GM12801 (cell line): ENCODE data around the gene EGF.

Experiments
- TF ChIP-seq, protein P1 (sequence below): IDR thresholded peaks from one replicate; pipeline ENCODE4 v1.5.1; 2011; ENCODE audit warnings: control low read depth; ENCODE audit not compliant: insufficient read length; ENCODE audit errors: extremely low read depth

EGF gene

DNA sequence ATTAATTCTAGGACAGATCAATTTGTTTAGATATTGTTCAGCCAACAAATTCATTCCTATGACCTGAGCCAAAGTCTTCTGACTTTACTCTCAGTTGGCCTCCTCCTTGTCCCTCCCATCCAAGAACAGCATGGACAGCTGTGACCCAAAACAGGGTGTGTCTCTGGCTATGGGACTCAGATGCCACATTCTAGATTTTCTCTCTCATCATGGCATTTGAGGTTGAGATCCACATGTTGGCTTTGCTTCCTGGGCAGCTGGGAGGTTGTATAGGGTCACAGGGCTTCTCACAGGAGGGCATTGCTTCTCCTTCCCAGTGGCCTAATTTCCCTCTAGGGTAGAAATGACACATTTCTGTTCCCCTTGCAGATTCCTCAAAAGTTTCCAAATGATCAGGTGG is 22.6 kb upstream of the EGF start:
- TF ChIP-seq, protein P1, sequence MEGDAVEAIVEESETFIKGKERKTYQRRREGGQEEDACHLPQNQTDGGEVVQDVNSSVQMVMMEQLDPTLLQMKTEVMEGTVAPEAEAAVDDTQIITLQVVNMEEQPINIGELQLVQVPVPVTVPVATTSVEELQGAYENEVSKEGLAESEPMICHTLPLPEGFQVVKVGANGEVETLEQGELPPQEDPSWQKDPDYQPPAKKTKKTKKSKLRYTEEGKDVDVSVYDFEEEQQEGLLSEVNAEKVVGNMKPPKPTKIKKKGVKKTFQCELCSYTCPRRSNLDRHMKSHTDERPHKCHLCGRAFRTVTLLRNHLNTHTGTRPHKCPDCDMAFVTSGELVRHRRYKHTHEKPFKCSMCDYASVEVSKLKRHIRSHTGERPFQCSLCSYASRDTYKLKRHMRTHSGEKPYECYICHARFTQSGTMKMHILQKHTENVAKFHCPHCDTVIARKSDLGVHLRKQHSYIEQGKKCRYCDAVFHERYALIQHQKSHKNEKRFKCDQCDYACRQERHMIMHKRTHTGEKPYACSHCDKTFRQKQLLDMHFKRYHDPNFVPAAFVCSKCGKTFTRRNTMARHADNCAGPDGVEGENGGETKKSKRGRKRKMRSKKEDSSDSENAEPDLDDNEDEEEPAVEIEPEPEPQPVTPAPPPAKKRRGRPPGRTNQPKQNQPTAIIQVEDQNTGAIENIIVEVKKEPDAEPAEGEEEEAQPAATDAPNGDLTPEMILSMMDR, result no peak

DNA sequence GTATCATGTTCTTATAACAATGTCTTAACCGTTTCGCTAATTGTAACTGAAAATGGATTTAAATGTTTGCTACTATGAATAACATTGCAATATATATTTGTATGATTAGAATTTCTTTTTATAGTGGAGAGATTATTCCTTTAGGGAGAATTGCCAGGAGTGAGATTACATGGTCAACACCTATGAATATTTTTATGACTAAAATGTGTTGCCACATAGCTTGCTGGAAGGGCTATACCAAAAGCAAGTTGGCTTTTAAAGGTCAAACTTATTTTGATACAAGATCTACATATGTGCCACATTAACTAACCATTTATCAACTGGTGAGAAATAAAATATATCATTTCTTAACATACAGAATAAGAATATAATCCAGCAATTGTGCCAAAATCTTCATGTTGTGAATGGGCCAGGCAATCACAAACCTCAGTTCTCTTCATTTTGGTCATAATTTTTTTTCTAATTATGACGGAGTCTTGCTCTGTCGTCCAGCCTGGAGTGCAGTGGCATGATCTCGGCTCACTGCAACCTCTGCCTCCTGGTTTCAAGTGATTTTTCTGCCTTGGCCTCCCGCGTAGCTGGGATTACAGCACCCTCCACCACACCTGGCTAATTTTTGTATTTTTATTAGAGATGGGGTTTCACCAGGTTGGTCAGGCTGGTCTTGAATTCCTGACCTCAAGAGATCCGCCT is 10.0 kb upstream of the EGF start:
- TF ChIP-seq, protein P1, result no peak

DNA sequence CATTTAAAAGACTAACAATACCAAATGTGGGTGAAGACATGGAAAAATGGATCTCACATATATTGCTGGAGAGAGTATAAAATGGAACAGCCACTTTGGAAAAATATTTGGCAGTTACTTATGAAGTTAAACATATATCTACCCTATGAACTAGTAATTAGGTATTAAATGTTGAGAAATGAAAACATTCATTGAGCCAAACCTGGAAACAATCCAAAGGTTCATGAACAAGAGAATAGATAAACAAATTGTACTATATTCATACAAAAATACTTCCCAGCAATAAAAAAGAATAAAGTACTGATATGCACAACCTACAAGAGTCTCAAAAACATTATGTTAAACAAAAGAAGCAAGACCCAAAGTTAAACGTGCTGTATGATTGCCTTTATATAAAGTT is 4.0 kb upstream of the EGF start:
- TF ChIP-seq, protein P1, result no peak

DNA sequence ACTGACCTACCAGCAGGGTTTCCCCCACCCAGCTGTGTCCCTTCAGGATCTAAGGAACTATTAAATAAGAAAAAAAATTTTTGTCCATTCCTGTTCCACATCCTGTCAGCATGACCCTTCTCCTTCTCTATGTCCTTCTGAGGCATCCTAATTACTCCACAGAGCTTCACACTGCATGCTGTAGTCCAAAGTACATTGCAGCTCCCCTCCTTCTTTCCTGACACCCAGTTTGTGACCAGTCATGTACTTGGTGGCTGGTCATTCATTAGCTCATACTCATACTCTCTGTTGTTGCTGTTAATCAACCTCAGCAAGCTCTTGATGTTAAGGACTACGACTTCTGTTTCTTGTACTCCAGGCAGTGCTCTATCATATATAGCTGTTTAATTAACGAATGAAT is 2.4 kb upstream of the EGF start:
- TF ChIP-seq, protein P1, result no peak

DNA sequence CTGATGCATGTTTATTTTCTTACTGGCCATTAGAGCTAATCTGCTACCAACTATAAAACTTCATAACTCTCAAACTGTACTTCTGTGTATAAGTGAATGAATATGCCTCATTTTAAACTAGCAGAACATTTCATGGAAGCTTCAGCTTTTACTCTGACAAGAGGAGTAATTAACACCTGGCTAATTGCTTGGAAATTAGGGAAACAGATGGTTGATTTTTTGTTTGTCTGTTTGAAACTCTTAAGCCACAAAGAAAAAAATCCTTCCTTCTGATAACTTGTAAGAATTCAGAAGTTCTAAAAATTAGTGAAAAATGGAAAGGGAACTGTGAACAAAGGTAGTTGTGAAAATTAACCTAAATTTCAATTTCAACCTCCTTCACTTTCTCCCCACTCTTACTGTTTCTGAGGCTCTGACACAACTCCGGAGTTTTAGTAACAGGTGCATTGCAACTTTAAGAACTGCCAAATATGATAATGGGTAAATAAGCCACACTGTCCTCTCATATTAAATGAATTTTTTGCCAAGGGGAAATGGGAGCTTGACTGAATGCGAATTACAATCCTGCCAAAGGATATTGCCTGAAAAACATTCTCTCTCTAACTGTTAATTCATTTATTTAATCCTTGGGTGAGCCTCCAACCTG is 1.0 kb downstream of the EGF start:
- TF ChIP-seq, protein P1, result no peak

DNA sequence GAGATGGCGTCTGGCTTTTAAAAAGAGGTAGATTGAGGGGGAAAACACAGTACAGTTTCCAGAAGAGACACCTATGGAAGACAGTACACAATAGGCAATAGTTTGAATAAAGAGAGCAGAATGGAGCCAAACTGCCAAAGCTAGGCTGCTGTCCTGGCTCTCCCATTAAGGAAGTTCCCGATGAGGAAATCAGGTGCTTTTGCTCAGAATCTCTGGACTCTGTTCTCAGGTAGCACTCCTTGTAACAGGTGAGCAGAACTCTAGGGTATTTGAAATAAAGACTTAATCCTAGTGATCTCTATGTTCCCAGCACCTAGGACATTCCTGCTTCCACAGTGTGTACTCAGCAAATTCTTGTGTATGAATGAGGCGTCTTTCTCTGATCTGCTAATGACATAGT is 1.6 kb downstream of the EGF start:
- TF ChIP-seq, protein P1, result no peak

DNA sequence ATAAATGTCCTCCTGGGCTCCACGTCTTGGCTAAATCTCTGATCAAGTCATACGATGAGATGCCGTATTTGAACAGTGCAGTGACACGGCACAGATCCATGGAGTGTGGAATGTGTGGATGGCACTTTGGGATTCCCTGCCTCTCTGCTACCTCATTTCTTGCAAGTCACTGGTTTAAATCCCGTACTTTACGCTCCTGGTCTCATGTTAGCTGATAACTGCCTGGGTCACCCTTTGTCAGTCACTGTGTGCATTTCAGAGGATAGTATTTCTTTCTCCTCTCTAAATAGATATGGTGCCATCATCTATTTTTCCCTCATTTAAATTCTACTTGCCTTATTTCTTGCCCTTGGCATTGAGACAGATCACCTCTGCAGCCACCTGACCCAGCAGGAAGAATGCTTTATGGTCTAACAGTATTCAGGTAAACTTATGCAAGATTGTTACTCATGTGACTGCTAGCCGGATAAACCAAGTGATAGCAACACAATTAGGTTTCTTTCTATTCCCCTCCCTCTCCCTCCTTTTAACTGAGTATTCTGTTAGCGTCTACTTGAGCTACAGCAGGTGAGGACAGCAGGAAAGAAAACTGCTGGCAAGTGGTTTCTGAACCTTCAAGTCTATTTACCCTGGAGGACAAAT is 2.8 kb downstream of the EGF start:
- TF ChIP-seq, protein P1, result no peak
